Effector CD4-positive, alpha-beta T cell (primary cell): ENCODE results near the gene PTBP3.
A peak's percentile ranks its signal among the peaks of the same experiment; 100 is the strongest.

Experiments used
- DNase-seq: peaks from one replicate; pipeline ENCODE4 v3.0.0-alpha.2; 2020

Gene PTBP3

GRCh38 chr9:112360047-112360804, 26.8 kb upstream of the PTBP3 start:
- no peak for DNase-seq

GRCh38 chr9:112355427-112355897, 22.0 kb upstream of the PTBP3 start:
- no peak for DNase-seq

- DNase-seq, result no peak
Observed at GRCh38 chr9:112354081-112354743, 20.8 kb upstream of the PTBP3 start.

- DNase-seq, result no peak
Observed at GRCh38 chr9:112352209-112352608, 18.8 kb upstream of the PTBP3 start.

GRCh38 chr9:112351184-112351583, 17.8 kb upstream of the PTBP3 start:
- DNase-seq, result no peak

GRCh38 chr9:112349008-112349333, 15.6 kb upstream of the PTBP3 start:
- no peak for DNase-seq

- peak; percentile 28 for DNase-seq
Observed at GRCh38 chr9:112348257-112349007, 15.0 kb upstream of the PTBP3 start.

- no peak for DNase-seq
Observed at GRCh38 chr9:112341730-112342129, 8.3 kb upstream of the PTBP3 start.

GRCh38 chr9:112339886-112340285, 6.5 kb upstream of the PTBP3 start:
- DNase-seq, result no peak

- no peak for DNase-seq
Observed at GRCh38 chr9:112338561-112338960, 5.1 kb upstream of the PTBP3 start.

- no peak for DNase-seq
Observed at GRCh38 chr9:112337547-112337946, 4.1 kb upstream of the PTBP3 start.

- DNase-seq, result peak; percentile 37
Observed at GRCh38 chr9:112334432-112334841, 1.0 kb upstream of the PTBP3 start.

- DNase-seq, result peak; percentile 86
Observed at GRCh38 chr9:112333639-112334431, 416 bp upstream of the PTBP3 start.

GRCh38 chr9:112332674-112332976, 794 bp downstream of the PTBP3 start:
- DNase-seq, result no peak

- DNase-seq, result no peak
Observed at GRCh38 chr9:112332214-112332613, 1.2 kb downstream of the PTBP3 start.

- no peak for DNase-seq
Observed at GRCh38 chr9:112331674-112331952, 1.8 kb downstream of the PTBP3 start.

GRCh38 chr9:112328545-112328944, 4.9 kb downstream of the PTBP3 start:
- no peak for DNase-seq

- no peak for DNase-seq
Observed at GRCh38 chr9:112327718-112328450, 5.5 kb downstream of the PTBP3 start.

- no peak for DNase-seq
Observed at GRCh38 chr9:112326194-112326593, 7.2 kb downstream of the PTBP3 start.

GRCh38 chr9:112325600-112325999, 7.8 kb downstream of the PTBP3 start:
- no peak for DNase-seq

- no peak for DNase-seq
Observed at GRCh38 chr9:112325127-112325526, 8.3 kb downstream of the PTBP3 start.

- DNase-seq, result no peak
Observed at GRCh38 chr9:112323378-112323854, 10.0 kb downstream of the PTBP3 start.
